Endothelial cell (in vitro differentiated cells): ENCODE measurements around the gene TM4SF18. TPM values are rescaled to one million over a fixed set of nuclear protein-coding genes. Genes with fewer than 3 reads are reported as not detected.

Experiments
- DNase-seq: peaks from one replicate; pipeline ENCODE4 v3.0.0; 2021; ENCODE audit warnings: low spot score
- H3K27ac Mint-ChIP-seq: one replicate; pipeline ENCODE4 v1.8.0; 2021; ENCODE audit warnings: mixed read lengths, inconsistent platforms; ENCODE audit not compliant: unreplicated experiment
- H3K27me3 Mint-ChIP-seq: one replicate; pipeline ENCODE4 v1.8.0; 2021; ENCODE audit warnings: mild to moderate bottlenecking, moderate library complexity, mixed read lengths, inconsistent platforms; ENCODE audit not compliant: unreplicated experiment
- H3K36me3 Mint-ChIP-seq: one replicate; pipeline ENCODE4 v1.8.0; 2021; ENCODE audit warnings: mild to moderate bottlenecking, low read depth, mixed read lengths, inconsistent platforms; ENCODE audit not compliant: unreplicated experiment
- H3K4me1 Mint-ChIP-seq: one replicate; pipeline ENCODE4 v1.8.0; 2021; ENCODE audit warnings: mild to moderate bottlenecking, mixed read lengths, inconsistent platforms; ENCODE audit not compliant: unreplicated experiment
- H3K4me3 Mint-ChIP-seq: one replicate; pipeline ENCODE4 v1.8.0; 2021; ENCODE audit warnings: mild to moderate bottlenecking, mixed read lengths, inconsistent platforms; ENCODE audit not compliant: unreplicated experiment
- H3K9me3 Mint-ChIP-seq: one replicate; pipeline ENCODE4 v1.8.0; 2021; ENCODE audit warnings: mixed read lengths, inconsistent platforms; ENCODE audit not compliant: unreplicated experiment
- CTCF ChIP-seq: fragments of 200-600 bp; sonication (generic); IDR thresholded peaks from one replicate; pipeline ENCODE4 v1.5.0; 2021; ENCODE audit warnings: antibody characterized with exemption; ENCODE audit not compliant: unreplicated experiment
- total RNA-seq: library from RNA; stranded (reverse); fragmentation: NEBNext Ultra II Directional; extraction: Animal tissue kit (Norgen Biotek cat#: 25700); gene quantifications from one replicate; pipeline ENCODE4 v1.2.1, GENCODE V29; 2021; ENCODE audit not compliant: unreplicated experiment

Gene TM4SF18
- total RNA-seq, 1 donor from 2014 or later = 57.4 TPM

- Mint-ChIP-seq H3K4me1 (peaks cover 18% of the 10 kb centered on the region), H3K27me3 (peaks cover 1% of the 10 kb centered on the region), H3K4me3 (no peak overlapping the region), H3K27ac (no peak overlapping the region), H3K9me3 (no peaks in the 10 kb centered on the region), H3K36me3 (peaks cover 19% of the 10 kb centered on the region)
- TF ChIP-seq CTCF = no peak
- DNase-seq = no peak
These were observed 7.9 kb downstream of the TM4SF18 start for GRCh38 chr3:149325581-149325980.

GRCh38 chr3:149324332-149324731 is 9.1 kb downstream of the TM4SF18 start:
- DNase-seq = no peak
- Mint-ChIP-seq H3K4me3 (peak overlapping the region; percentile 4), H3K9me3 (no peaks in the 10 kb centered on the region), H3K27me3 (peaks cover 1% of the 10 kb centered on the region), H3K4me1 (peaks cover 10% of the 10 kb centered on the region), H3K36me3 (peaks cover 19% of the 10 kb centered on the region), H3K27ac (no peak overlapping the region)
- no peak for TF ChIP-seq CTCF

DNA sequence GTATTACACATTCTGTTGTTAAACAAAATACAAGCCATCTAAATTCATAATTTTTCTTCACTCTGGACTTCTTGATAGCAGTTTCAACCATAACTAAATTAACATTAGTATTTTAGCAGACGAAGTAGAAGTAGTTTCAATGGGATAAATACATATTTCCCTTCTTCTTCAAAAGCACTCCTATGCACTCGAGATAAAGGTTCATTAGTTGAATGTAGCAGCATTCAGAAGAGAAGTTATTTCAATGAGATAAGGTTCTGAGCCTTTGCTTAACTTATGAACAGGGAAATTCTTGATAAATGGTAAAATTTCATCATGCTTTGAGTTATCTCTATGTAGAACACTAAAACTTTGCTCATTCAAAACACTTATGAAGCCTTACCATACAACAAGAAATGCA is 11.8 kb downstream of the TM4SF18 start:
- no peaks in the 10 kb centered on the region for H3K9me3 Mint-ChIP-seq
- no peak for DNase-seq

DNA sequence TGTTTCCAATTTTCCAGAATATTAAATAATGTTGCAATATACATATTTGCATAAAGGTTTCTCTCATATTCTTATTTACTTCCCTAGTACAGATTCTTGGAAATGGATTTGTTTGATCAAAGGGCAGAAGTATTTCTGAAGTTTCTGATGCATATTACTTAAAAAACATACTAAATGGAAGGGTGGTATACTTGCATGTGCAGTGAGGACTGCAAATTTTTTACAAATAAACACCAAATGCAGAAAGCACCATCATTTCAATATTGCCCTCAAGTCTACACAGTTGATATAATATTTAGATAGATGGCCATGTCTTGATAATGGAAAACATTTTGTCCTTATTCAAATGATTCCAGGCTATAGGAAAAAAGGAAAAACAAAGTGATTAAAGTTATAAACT is 12.3 kb downstream of the TM4SF18 start:
- Mint-ChIP-seq H3K9me3 (no peaks in the 10 kb centered on the region), H3K27me3 (peaks cover 1% of the 10 kb centered on the region), H3K4me3 (no peak overlapping the region), H3K36me3 (peaks cover 19% of the 10 kb centered on the region), H3K4me1 (no peaks in the 10 kb centered on the region), H3K27ac (no peak overlapping the region)
- no peak for DNase-seq
- no peak for TF ChIP-seq CTCF

More for the DNA sequence above, 11.8 kb downstream of the TM4SF18 start:
- no peak for TF ChIP-seq CTCF
- H3K27me3 Mint-ChIP-seq = peaks cover 1% of the 10 kb centered on the region
- no peak overlapping the region for H3K27ac Mint-ChIP-seq
- no peaks in the 10 kb centered on the region for H3K4me1 Mint-ChIP-seq
- no peak overlapping the region for H3K4me3 Mint-ChIP-seq
- peaks cover 19% of the 10 kb centered on the region for H3K36me3 Mint-ChIP-seq

- no peak for DNase-seq
- TF ChIP-seq CTCF = no peak
- Mint-ChIP-seq H3K27me3 (no peaks in the 10 kb centered on the region), H3K4me1 (no peaks in the 10 kb centered on the region), H3K9me3 (no peaks in the 10 kb centered on the region), H3K4me3 (no peak overlapping the region), H3K36me3 (peaks cover 17% of the 10 kb centered on the region), H3K27ac (no peak overlapping the region)
These were observed 13.7 kb downstream of the TM4SF18 start for GRCh38 chr3:149319750-149320149.
